ENCODE results near the gene ZNF674. TPM values are rescaled to one million over a fixed set of nuclear protein-coding genes. Genes with fewer than 3 reads are reported as not detected.
A peak's percentile ranks its signal among the peaks of the same experiment; 100 is the strongest.

ZNF674 gene
- total RNA-seq, 1 experiment from 2014 or later: 9.0 TPM

DNA sequence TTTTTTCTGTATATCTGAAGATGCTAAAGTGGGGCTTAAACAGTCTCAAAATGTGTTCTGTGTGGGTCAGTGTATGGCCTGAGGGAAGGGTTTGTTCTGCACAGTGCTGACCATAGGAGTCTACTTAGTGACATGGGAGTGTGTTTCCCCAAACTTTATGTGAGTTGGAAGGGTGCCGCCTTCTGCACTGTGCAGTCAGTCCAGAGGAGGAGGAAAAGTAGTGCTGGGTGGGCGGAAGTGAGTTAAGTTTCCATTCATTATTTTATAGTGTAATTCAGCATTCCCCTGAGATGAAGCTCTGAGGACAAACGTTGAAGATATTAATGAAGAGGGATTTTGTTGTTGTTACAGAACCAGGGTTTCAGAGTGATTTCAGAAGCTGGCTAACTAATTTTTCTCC lies 31.2 kb upstream of the ZNF674 start:
- Histone ChIP-seq H3F3A (ENCODE audit: low read length, unreplicated experiment) (peaks cover 4% of the 10 kb centered on the region), H3K4me3 (ENCODE audit: low read length) (peak overlapping the region; percentile 73), H3K9me3 (ENCODE audit: low read length) (no peaks in the 10 kb centered on the region), H3K9ac (ENCODE audit: low read length) (peak overlapping the region; percentile 60), H3K27me3 (ENCODE audit: low read length) (no peaks in the 10 kb centered on the region), H3K9me2 (replicated peaks; ENCODE audit: low read length) (no peaks in the 10 kb centered on the region), H3K36me3 (ENCODE audit: low read depth, low read length) (peaks cover 8% of the 10 kb centered on the region; the same call in 1 of the 2 replicates), H3K27ac (ENCODE audit: low read length) (peak overlapping the region; percentile 85), H3K79me2 (ENCODE audit: low read length) (peaks cover 64% of the 10 kb centered on the region), H3K4me1 (ENCODE audit: insufficient read depth, low read length) (peaks cover 32% of the 10 kb centered on the region), H4K20me1 (ENCODE audit: low read length) (no peaks in the 10 kb centered on the region; the same call in 1 of the 2 replicates), H2AFZ (ENCODE audit: low read length) (0 out of 2 replicates have a peak overlapping the region, but pooled peaks have one; percentile 8), H3K4me2 (ENCODE audit: low read length) (peak overlapping the region; percentile 93)
- DNase-seq (peak; percentile 53), ATAC-seq (peak; percentile 30)
- intact Hi-C loops (cut with micrococcal nuclease): loop anchor here (2.0 to 10.0 kb wide), 2 partner anchors 14 to 178 kb away; partner anchors contain the start of gene SLC9A7
- POLR2A ChIA-PET (ENCODE audit: unreplicated experiment): no interaction called here
- no TSS peak for BruUV-seq (replicated peaks)
- CTCF ChIA-PET: interaction anchor here (0.6 to 1.0 kb wide), 4 partner anchors 12 to 463 kb away, joined by 3 to 7 read pairs (median 4); no protein-coding TSS in a partner anchor
- TF ChIP-seq EZH2 (IDR thresholded peaks at IDR 0.05; ENCODE audit: low read length, unreplicated experiment) (no peak), EZH2phosphoT487 (IDR thresholded peaks at IDR 0.05; ENCODE audit: borderline replicate concordance, low read length) (no peak)
- TF ChIP-seq, protein P1, sequence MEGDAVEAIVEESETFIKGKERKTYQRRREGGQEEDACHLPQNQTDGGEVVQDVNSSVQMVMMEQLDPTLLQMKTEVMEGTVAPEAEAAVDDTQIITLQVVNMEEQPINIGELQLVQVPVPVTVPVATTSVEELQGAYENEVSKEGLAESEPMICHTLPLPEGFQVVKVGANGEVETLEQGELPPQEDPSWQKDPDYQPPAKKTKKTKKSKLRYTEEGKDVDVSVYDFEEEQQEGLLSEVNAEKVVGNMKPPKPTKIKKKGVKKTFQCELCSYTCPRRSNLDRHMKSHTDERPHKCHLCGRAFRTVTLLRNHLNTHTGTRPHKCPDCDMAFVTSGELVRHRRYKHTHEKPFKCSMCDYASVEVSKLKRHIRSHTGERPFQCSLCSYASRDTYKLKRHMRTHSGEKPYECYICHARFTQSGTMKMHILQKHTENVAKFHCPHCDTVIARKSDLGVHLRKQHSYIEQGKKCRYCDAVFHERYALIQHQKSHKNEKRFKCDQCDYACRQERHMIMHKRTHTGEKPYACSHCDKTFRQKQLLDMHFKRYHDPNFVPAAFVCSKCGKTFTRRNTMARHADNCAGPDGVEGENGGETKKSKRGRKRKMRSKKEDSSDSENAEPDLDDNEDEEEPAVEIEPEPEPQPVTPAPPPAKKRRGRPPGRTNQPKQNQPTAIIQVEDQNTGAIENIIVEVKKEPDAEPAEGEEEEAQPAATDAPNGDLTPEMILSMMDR (conservative IDR thresholded peaks at IDR 0.05; ENCODE audit: low read depth, low read length): no peak

DNA sequence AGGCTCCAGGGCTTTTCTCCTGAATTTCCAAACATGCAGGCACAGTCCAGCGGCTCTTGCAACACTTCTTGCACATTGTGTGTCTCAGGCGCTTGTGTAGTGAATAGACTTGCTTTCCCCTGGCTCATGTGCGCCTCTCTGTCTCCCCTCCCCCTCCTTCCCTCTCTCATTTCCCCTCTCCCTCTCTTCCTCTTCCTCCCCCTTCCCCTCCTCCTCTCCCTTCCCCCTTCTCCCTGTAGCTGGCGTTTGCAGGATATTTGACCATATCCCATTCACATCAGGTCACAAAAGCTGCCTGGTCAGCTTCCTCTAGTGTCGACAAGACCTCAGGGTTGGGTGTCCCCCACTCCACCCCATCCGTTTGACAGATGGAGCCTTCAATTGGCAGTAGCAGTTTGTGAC lies 30.8 kb upstream of the ZNF674 start:
- peak overlapping the region; percentile 73 for H3K4me3 ChIP-seq (ENCODE audit: low read length)

More for the DNA sequence above, 30.8 kb upstream of the ZNF674 start:
- 0 out of 2 replicates have a peak overlapping the region, but pooled peaks have one; percentile 8 for H2AFZ ChIP-seq (ENCODE audit: low read length)
- H3K79me2 ChIP-seq (ENCODE audit: low read length): peaks cover 64% of the 10 kb centered on the region
- peak overlapping the region; percentile 85 for H3K27ac ChIP-seq (ENCODE audit: low read length)
- intact Hi-C loops (cut with micrococcal nuclease): loop anchor here (2.0 to 10.0 kb wide), 2 partner anchors 15 to 179 kb away; partner anchors contain the start of gene SLC9A7
- peaks cover 32% of the 10 kb centered on the region for H3K4me1 ChIP-seq (ENCODE audit: insufficient read depth, low read length)
- H3K36me3 ChIP-seq (ENCODE audit: low read depth, low read length): peaks cover 8% of the 10 kb centered on the region; the same call in 1 of the 2 replicates
- ChIA-PET CTCF (interaction anchor here (0.6 to 1.0 kb wide), 3 partner anchors 12 to 66 kb away, joined by 3 to 7 read pairs (median 4); no protein-coding TSS in a partner anchor), POLR2A (ENCODE audit: unreplicated experiment) (no interaction called here)
- TF ChIP-seq, protein P1 (conservative IDR thresholded peaks at IDR 0.05; ENCODE audit: low read depth, low read length): no peak
- no peak for TF ChIP-seq EZH2phosphoT487 (IDR thresholded peaks at IDR 0.05; ENCODE audit: borderline replicate concordance, low read length)
- no peak for TF ChIP-seq EZH2 (IDR thresholded peaks at IDR 0.05; ENCODE audit: low read length, unreplicated experiment)
- peak overlapping the region; percentile 60 for H3K9ac ChIP-seq (ENCODE audit: low read length)
- no TSS peak for BruUV-seq (replicated peaks)
- peak overlapping the region; percentile 93 for H3K4me2 ChIP-seq (ENCODE audit: low read length)
- H3K9me2 ChIP-seq (replicated peaks; ENCODE audit: low read length): no peaks in the 10 kb centered on the region
- H4K20me1 ChIP-seq (ENCODE audit: low read length): no peaks in the 10 kb centered on the region; the same call in 1 of the 2 replicates
- H3K9me3 ChIP-seq (ENCODE audit: low read length): no peaks in the 10 kb centered on the region
- no peak for ATAC-seq
- DNase-seq: peak; percentile 32
- no peaks in the 10 kb centered on the region for H3K27me3 ChIP-seq (ENCODE audit: low read length)
- H3F3A ChIP-seq (ENCODE audit: low read length, unreplicated experiment): peaks cover 4% of the 10 kb centered on the region

All from PC-3 (cell line).